ENCODE data around the gene AKAP17A.
"Not testable (repeated sequence)": the region's sequence is repeated elsewhere in the genome, so short reads cannot be mapped to it uniquely, and the experiment has no call there.

The AKAP17A gene

GRCh38 chrX:1599791-1600405 lies 8.5 kb downstream of the AKAP17A start:
- Histone ChIP-seq H3K27ac (no peak overlapping the region), H3K4me3 (no peak overlapping the region)

- no peak overlapping the region for H3K4me3 ChIP-seq
- no peak overlapping the region for H3K27ac ChIP-seq
Observed at GRCh38 chrX:1600406-1601050, 9.1 kb downstream of the AKAP17A start.

- no peak overlapping the region for H3K4me3 ChIP-seq
- H3K27ac ChIP-seq: no peak overlapping the region
Observed at GRCh38 chrX:1601051-1601767, 9.8 kb downstream of the AKAP17A start.

- no peak overlapping the region for H3K27ac ChIP-seq
Observed at GRCh38 chrX:1601768-1602085, 10.3 kb downstream of the AKAP17A start.

GRCh38 chrX:1602299-1602698 lies 10.9 kb downstream of the AKAP17A start:
- Histone ChIP-seq H3K27ac (no peak overlapping the region), H3K4me3 (no peak overlapping the region)

More at GRCh38 chrX:1601768-1602085, 10.3 kb downstream of the AKAP17A start:
- H3K4me3 ChIP-seq: no peak overlapping the region

- Histone ChIP-seq H3K27ac (no peak overlapping the region), H3K4me3 (no peak overlapping the region)
Observed at GRCh38 chrX:1606496-1606895, 15.1 kb downstream of the AKAP17A start.

- Histone ChIP-seq H3K27ac (no peak overlapping the region), H3K4me3 (no peak overlapping the region)
Observed at GRCh38 chrX:1609311-1609710, 17.9 kb downstream of the AKAP17A start.

- no peak overlapping the region for H3K27ac ChIP-seq
- H3K4me3 ChIP-seq: no peak overlapping the region
Observed at GRCh38 chrX:1609762-1610161, 18.4 kb downstream of the AKAP17A start.

GRCh38 chrX:1610166-1610565 lies 18.8 kb downstream of the AKAP17A start:
- no peak overlapping the region for H3K4me3 ChIP-seq
- no peak overlapping the region for H3K27ac ChIP-seq

GRCh38 chrX:1610736-1611135 lies 19.3 kb downstream of the AKAP17A start:
- H3K4me3 ChIP-seq: no peak overlapping the region
- H3K27ac ChIP-seq: no peak overlapping the region

GRCh38 chrX:1612641-1613286 lies 21.4 kb downstream of the AKAP17A start:
- no peak overlapping the region for H3K27ac ChIP-seq
- H3K4me3 ChIP-seq: no peak overlapping the region

- Histone ChIP-seq H3K4me3 (no peak within 1 kb of the TSS), H3K27ac (no peak within 1 kb of the TSS)
Observed at GRCh38 chrX:1614927-1615326, 23.5 kb downstream of the AKAP17A start, which contains the start of gene ASMT. ASMT (plus strand) TSS chrX:1615059; CDS start chrX:1615200, 141 bp downstream.

- H3K4me3 ChIP-seq: no peak overlapping the region
- H3K27ac ChIP-seq: no peak overlapping the region
Observed at GRCh38 chrX:1618689-1619088, 27.3 kb downstream of the AKAP17A start.

- no peak overlapping the region for H3K4me3 ChIP-seq
- no peak overlapping the region for H3K27ac ChIP-seq
Observed at GRCh38 chrX:1623691-1624090, 32.3 kb downstream of the AKAP17A start.

GRCh38 chrX:1624158-1624860 lies 32.9 kb downstream of the AKAP17A start:
- H3K27ac ChIP-seq, H3K4me3 ChIP-seq: not testable (repeated sequence)

GRCh38 chrX:1624861-1625215 lies 33.4 kb downstream of the AKAP17A start:
- not testable (repeated sequence) for H3K27ac ChIP-seq, H3K4me3 ChIP-seq

- no peak overlapping the region for H3K27ac ChIP-seq
- no peak overlapping the region for H3K4me3 ChIP-seq
Observed at GRCh38 chrX:1629244-1629643, 37.8 kb downstream of the AKAP17A start.

GRCh38 chrX:1646009-1646408 lies 54.6 kb downstream of the AKAP17A start:
- H3K27ac ChIP-seq: no peak overlapping the region
- H3K4me3 ChIP-seq: no peak overlapping the region

- Histone ChIP-seq H3K27ac (no peak overlapping the region), H3K4me3 (no peak overlapping the region)
Observed at GRCh38 chrX:1649621-1650020, 58.2 kb downstream of the AKAP17A start.

All from skin epidermis (tissue), 12 donors.